Activated CD4-positive, alpha-beta T cell treated with anti-CD3 and anti-CD28 coated beads for 36 hours (primary cell): ENCODE results near the gene THOP1. TPM values are rescaled to one million over a fixed set of nuclear protein-coding genes. Genes with fewer than 3 reads are reported as not detected.

Source experiments
- ATAC-seq: fragments of 200-7000 bp; cut with Tn5 transposase; one replicate; pipeline ENCODE4 v1.10.0; 2021; ENCODE audit warnings: mild to moderate bottlenecking, moderate library complexity
- CTCF ChIA-PET: fragments of 350-600 bp; sonication (Branson Sonifier 250); formaldehyde crosslinking; loops from one replicate; lab custom pipeline; 2021; ENCODE audit warnings: antibody characterized with exemption; lab: Charles Lee
- POLR2A ChIA-PET: fragments of 350-600 bp; sonication (Branson Sonifier 250); formaldehyde crosslinking; loops from one replicate; lab custom pipeline; 2021; ENCODE audit warnings: antibody characterized with exemption, inconsistent platforms; lab: Charles Lee
- DNase-seq: peaks from one replicate; pipeline ENCODE4 v3.0.0-alpha.2; 2020
- H3K27ac Mint-ChIP-seq: one replicate; pipeline ENCODE4 v1.8.0; 2021; ENCODE audit warnings: mixed read lengths
- H3K27me3 Mint-ChIP-seq: one replicate; pipeline ENCODE4 v1.8.0; 2021; ENCODE audit warnings: mixed read lengths
- H3K36me3 Mint-ChIP-seq: one replicate; pipeline ENCODE4 v1.8.0; 2021; ENCODE audit warnings: low read depth, mixed read lengths
- H3K4me1 Mint-ChIP-seq: one replicate; pipeline ENCODE4 v1.8.0; 2021; ENCODE audit warnings: mixed read lengths
- H3K4me3 Mint-ChIP-seq: one replicate; pipeline ENCODE4 v1.8.0; 2021; ENCODE audit warnings: mild to moderate bottlenecking, moderate library complexity, mixed read lengths
- H3K9me3 Mint-ChIP-seq: one replicate; pipeline ENCODE4 v1.8.0; 2021; ENCODE audit warnings: low read depth, mixed read lengths
- intact Hi-C, 2 experiments: fragments of 100-400 bp; cut with DNase I in 1 of 2; cut with micrococcal nuclease in 1 of 2; formaldehyde crosslinking; loops; one replicate each; pipeline versions ENCODE4 v1.14.2 to v1.15.1; 2022 to 2024; cut with DNase I, micrococcal nuclease
- total RNA-seq, 2 experiments: library from RNA; stranded (reverse); gene quantifications; one replicate each; pipeline ENCODE4 v1.2.3, GENCODE V29; 2021

THOP1 gene
- total RNA-seq, 2 experiments from 2014 or later = 135 to 144 TPM

- Mint-ChIP-seq H3K9me3 (no peaks in the 10 kb centered on the region), H3K36me3 (peaks cover 26% of the 10 kb centered on the region), H3K27me3 (no peaks in the 10 kb centered on the region), H3K4me3 (no peak overlapping the region), H3K4me1 (no peaks in the 10 kb centered on the region), H3K27ac (no peak overlapping the region)
- DNase-seq = no peak
- CTCF ChIA-PET = no interaction called here
- ATAC-seq = no peak
- intact Hi-C loops = no loop called here
- POLR2A ChIA-PET = no interaction called here
These were observed 21.6 kb downstream of the THOP1 start for GRCh38 chr19:2806736-2807378.

- intact Hi-C loops = no loop called here
- DNase-seq (no peak), ATAC-seq (no peak)
- CTCF ChIA-PET = no interaction called here
- no peak overlapping the region for H3K27ac Mint-ChIP-seq
- peaks cover 23% of the 10 kb centered on the region for H3K36me3 Mint-ChIP-seq
- H3K4me1 Mint-ChIP-seq = no peaks in the 10 kb centered on the region
- H3K4me3 Mint-ChIP-seq = no peak overlapping the region
- no peaks in the 10 kb centered on the region for H3K9me3 Mint-ChIP-seq
- no peaks in the 10 kb centered on the region for H3K27me3 Mint-ChIP-seq
- POLR2A ChIA-PET = no interaction called here
These were observed 22.3 kb downstream of the THOP1 start for GRCh38 chr19:2807379-2808128.

- no peak overlapping the region for H3K27ac Mint-ChIP-seq
- H3K4me3 Mint-ChIP-seq = no peak overlapping the region
- peaks cover 16% of the 10 kb centered on the region for H3K36me3 Mint-ChIP-seq
- no peaks in the 10 kb centered on the region for H3K4me1 Mint-ChIP-seq
- no peak for DNase-seq
- H3K27me3 Mint-ChIP-seq = no peaks in the 10 kb centered on the region
- ChIA-PET CTCF (no interaction called here), POLR2A (no interaction called here)
- no peaks in the 10 kb centered on the region for H3K9me3 Mint-ChIP-seq
- no peak for ATAC-seq
- intact Hi-C loops = no loop called here
These were observed 23.0 kb downstream of the THOP1 start for GRCh38 chr19:2808129-2808941.

GRCh38 chr19:2809387-2810140 lies 24.3 kb downstream of the THOP1 start:
- Mint-ChIP-seq H3K4me1 (no peaks in the 10 kb centered on the region), H3K9me3 (no peaks in the 10 kb centered on the region), H3K27me3 (no peaks in the 10 kb centered on the region), H3K4me3 (no peak overlapping the region), H3K27ac (no peak overlapping the region), H3K36me3 (peaks cover 14% of the 10 kb centered on the region)
- intact Hi-C loops = no loop called here
- ChIA-PET POLR2A (no interaction called here), CTCF (interaction anchor here (0.5 kb wide), 1 partner anchor 325 kb away, joined by 3 read pairs; no protein-coding TSS in a partner anchor)
- DNase-seq = no peak
- ATAC-seq = no peak

GRCh38 chr19:2810141-2811091 lies 25.1 kb downstream of the THOP1 start:
- H3K4me1 Mint-ChIP-seq = no peaks in the 10 kb centered on the region
- CTCF ChIA-PET = interaction anchor here (0.5 to 0.6 kb wide), 2 partner anchors 51 to 326 kb away, joined by 3 read pairs; no protein-coding TSS in a partner anchor
- H3K4me3 Mint-ChIP-seq = no peak overlapping the region
- H3K27me3 Mint-ChIP-seq = no peaks in the 10 kb centered on the region
- DNase-seq (no peak), ATAC-seq (no peak)
- POLR2A ChIA-PET = no interaction called here
- no peaks in the 10 kb centered on the region for H3K9me3 Mint-ChIP-seq
- no peak overlapping the region for H3K27ac Mint-ChIP-seq
- intact Hi-C loops = no loop called here
- peaks cover 12% of the 10 kb centered on the region for H3K36me3 Mint-ChIP-seq

GRCh38 chr19:2811221-2811722 lies 26.0 kb downstream of the THOP1 start:
- CTCF ChIA-PET = interaction anchor here (0.6 kb wide), 1 partner anchor 52 kb away, joined by 3 read pairs; no protein-coding TSS in a partner anchor
- intact Hi-C loops = no loop called here
- H3K27me3 Mint-ChIP-seq = no peaks in the 10 kb centered on the region
- POLR2A ChIA-PET = no interaction called here
- ATAC-seq = no peak
- no peak overlapping the region for H3K27ac Mint-ChIP-seq
- H3K4me3 Mint-ChIP-seq = no peak overlapping the region
- no peaks in the 10 kb centered on the region for H3K4me1 Mint-ChIP-seq
- no peak for DNase-seq
- peaks cover 10% of the 10 kb centered on the region for H3K36me3 Mint-ChIP-seq
- H3K9me3 Mint-ChIP-seq = no peaks in the 10 kb centered on the region

GRCh38 chr19:2811735-2812413 lies 26.6 kb downstream of the THOP1 start:
- no peaks in the 10 kb centered on the region for H3K4me1 Mint-ChIP-seq
- ChIA-PET POLR2A (no interaction called here), CTCF (no interaction called here)
- DNase-seq = no peak
- H3K27me3 Mint-ChIP-seq = no peaks in the 10 kb centered on the region
- peaks cover 10% of the 10 kb centered on the region for H3K36me3 Mint-ChIP-seq
- no peak for ATAC-seq
- no peak overlapping the region for H3K4me3 Mint-ChIP-seq
- H3K27ac Mint-ChIP-seq = no peak overlapping the region
- intact Hi-C loops = no loop called here
- H3K9me3 Mint-ChIP-seq = no peaks in the 10 kb centered on the region

GRCh38 chr19:2812414-2813234 lies 27.3 kb downstream of the THOP1 start:
- DNase-seq = no peak
- CTCF ChIA-PET = no interaction called here
- intact Hi-C loops = no loop called here
- H3K27ac Mint-ChIP-seq = no peak overlapping the region
- no peaks in the 10 kb centered on the region for H3K27me3 Mint-ChIP-seq
- POLR2A ChIA-PET = no interaction called here
- H3K4me3 Mint-ChIP-seq = no peak overlapping the region
- H3K9me3 Mint-ChIP-seq = no peaks in the 10 kb centered on the region
- no peak for ATAC-seq
- H3K36me3 Mint-ChIP-seq = peaks cover 10% of the 10 kb centered on the region
- peaks cover 4% of the 10 kb centered on the region for H3K4me1 Mint-ChIP-seq

- H3K4me3 Mint-ChIP-seq = no peak overlapping the region
- H3K36me3 Mint-ChIP-seq = peaks cover 10% of the 10 kb centered on the region
- no peaks in the 10 kb centered on the region for H3K27me3 Mint-ChIP-seq
- no peaks in the 10 kb centered on the region for H3K9me3 Mint-ChIP-seq
- peaks cover 4% of the 10 kb centered on the region for H3K4me1 Mint-ChIP-seq
- CTCF ChIA-PET = interaction anchor here (0.5 kb wide), 1 partner anchor 139 kb away, joined by 3 read pairs; no protein-coding TSS in a partner anchor
- intact Hi-C loops = no loop called here
- POLR2A ChIA-PET = no interaction called here
- no peak overlapping the region for H3K27ac Mint-ChIP-seq
- DNase-seq (no peak), ATAC-seq (no peak)
These were observed 28.2 kb downstream of the THOP1 start for GRCh38 chr19:2813235-2814160.
